ENCODE measurements around the gene PKN1. TPM values are rescaled to one million over a fixed set of nuclear protein-coding genes. Genes with fewer than 3 reads are reported as not detected.
A peak's percentile ranks its signal among the peaks of the same experiment; 100 is the strongest.

PKN1 gene
- total RNA-seq, 1 donor from 2014 or later: 68.3 TPM

DNA sequence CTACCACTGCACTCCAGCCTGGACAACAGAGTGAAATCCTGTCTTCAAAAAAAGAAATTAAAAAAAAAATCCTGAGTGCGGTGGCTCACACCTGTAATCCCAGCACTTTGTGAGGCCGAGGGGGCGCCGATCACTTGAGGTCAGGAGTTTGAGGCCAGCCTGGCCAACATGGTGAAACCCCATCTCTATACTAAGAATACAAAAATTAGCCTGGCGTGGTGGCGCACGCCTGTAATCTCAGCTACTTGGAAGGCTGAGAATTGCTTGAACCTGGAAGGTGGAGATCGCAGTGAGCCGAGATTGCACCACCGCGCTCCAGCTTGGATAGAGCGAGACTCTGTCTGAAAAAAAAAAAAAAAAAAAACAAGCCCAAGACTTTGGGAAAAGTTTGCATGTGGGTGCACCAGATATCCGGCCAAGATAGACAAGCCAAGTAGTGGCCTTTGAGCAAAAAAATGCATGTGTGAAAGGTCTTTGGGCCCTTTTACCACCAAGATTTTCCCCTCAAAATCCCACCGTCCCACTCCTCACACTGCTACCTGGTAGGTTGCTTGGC is 79.4 kb downstream of the PKN1 start:
- Histone ChIP-seq H4K20me1 (ENCODE audit: insufficient read depth, low read length) (peaks cover 38% of the 10 kb centered on the region), H2AFZ (ENCODE audit: low read depth, low read length) (no peak overlapping the region), H3K36me3 (ENCODE audit: insufficient read depth, low read length) (peaks cover 24% of the 10 kb centered on the region), H3K9ac (ENCODE audit: low read length) (no peak overlapping the region), H3K27ac (ENCODE audit: low read depth, low read length) (no peak overlapping the region), H3K4me3 (ENCODE audit: insufficient read depth, low read depth, low read length) (no peak overlapping the region), H3K27me3 (ENCODE audit: insufficient read depth, low read length) (no peaks in the 10 kb centered on the region), H3K4me1 (ENCODE audit: insufficient read depth, low read length) (peaks cover 31% of the 10 kb centered on the region), H3K4me2 (ENCODE audit: low read length) (no peak overlapping the region), H3K79me2 (ENCODE audit: insufficient read depth, low read length) (peaks cover 35% of the 10 kb centered on the region), H3K9me3 (ENCODE audit: insufficient read depth, low read depth, low read length) (no peaks in the 10 kb centered on the region)
- FAIRE-seq: no peak
- no peak for DNase-seq (ENCODE audit: low read depth)
- H3K4me1 Mint-ChIP-seq (ENCODE audit: low read depth, unreplicated experiment): peaks cover 34% of the 10 kb centered on the region
- H3K9me3 Mint-ChIP-seq (ENCODE audit: unreplicated experiment): peaks cover 2% of the 10 kb centered on the region
- H3K27ac Mint-ChIP-seq (ENCODE audit: unreplicated experiment): no peak overlapping the region
- no peak overlapping the region for H3K4me3 Mint-ChIP-seq (ENCODE audit: unreplicated experiment)
- H3K27me3 Mint-ChIP-seq (ENCODE audit: low read depth, unreplicated experiment): no peaks in the 10 kb centered on the region
- peaks cover 23% of the 10 kb centered on the region for H3K36me3 Mint-ChIP-seq (ENCODE audit: low read depth, unreplicated experiment)
- TF ChIP-seq EZH2 (IDR thresholded peaks at IDR 0.05; ENCODE audit: insufficient read depth, low read length): no peak
- TF ChIP-seq, protein P1, sequence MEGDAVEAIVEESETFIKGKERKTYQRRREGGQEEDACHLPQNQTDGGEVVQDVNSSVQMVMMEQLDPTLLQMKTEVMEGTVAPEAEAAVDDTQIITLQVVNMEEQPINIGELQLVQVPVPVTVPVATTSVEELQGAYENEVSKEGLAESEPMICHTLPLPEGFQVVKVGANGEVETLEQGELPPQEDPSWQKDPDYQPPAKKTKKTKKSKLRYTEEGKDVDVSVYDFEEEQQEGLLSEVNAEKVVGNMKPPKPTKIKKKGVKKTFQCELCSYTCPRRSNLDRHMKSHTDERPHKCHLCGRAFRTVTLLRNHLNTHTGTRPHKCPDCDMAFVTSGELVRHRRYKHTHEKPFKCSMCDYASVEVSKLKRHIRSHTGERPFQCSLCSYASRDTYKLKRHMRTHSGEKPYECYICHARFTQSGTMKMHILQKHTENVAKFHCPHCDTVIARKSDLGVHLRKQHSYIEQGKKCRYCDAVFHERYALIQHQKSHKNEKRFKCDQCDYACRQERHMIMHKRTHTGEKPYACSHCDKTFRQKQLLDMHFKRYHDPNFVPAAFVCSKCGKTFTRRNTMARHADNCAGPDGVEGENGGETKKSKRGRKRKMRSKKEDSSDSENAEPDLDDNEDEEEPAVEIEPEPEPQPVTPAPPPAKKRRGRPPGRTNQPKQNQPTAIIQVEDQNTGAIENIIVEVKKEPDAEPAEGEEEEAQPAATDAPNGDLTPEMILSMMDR (IDR thresholded peaks at IDR 0.05; ENCODE audit: insufficient read depth, low read depth, low read length): no peak

DNA sequence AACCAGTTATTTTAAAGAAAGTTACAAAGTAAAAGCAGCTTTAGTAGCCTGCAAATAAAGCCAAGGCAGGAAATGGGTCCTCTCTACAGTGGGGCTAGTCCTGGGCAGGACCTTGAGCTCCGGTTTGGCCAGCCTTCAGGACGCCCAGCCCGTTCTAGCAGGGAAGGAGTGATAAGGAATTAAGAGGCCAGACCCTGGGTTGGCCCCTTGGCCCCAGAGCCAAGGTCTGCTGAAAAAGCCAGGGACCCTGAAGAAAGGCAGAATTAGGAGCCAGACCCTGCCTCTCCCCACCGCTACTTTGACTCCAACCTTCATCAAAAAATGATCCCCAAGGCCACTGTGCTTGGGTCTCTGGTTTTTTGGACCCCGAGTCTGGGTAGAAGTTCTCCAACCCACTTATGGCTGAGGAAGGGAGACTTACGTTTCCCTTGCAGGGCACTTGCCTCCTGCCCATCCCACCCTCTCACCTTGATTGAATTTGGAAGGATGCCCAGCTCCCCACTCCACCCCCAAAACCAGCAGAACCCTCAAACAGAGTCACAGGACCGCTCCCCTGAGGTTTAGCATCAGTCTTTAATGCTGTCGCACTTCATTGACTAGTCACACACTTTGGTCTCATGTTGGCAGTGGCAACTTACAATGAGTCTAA is 81.2 kb downstream of the PKN1 start:
- peak overlapping the region; percentile 37 for H3K4me3 Mint-ChIP-seq (ENCODE audit: unreplicated experiment)
- peaks cover 24% of the 10 kb centered on the region for H3K36me3 ChIP-seq (ENCODE audit: insufficient read depth, low read length)
- FAIRE-seq: no peak
- H3K36me3 Mint-ChIP-seq (ENCODE audit: low read depth, unreplicated experiment): peaks cover 23% of the 10 kb centered on the region
- no peak overlapping the region for H2AFZ ChIP-seq (ENCODE audit: low read depth, low read length)
- H4K20me1 ChIP-seq (ENCODE audit: insufficient read depth, low read length): peaks cover 39% of the 10 kb centered on the region
- no peak overlapping the region for H3K27ac ChIP-seq (ENCODE audit: low read depth, low read length)
- H3K27me3 ChIP-seq (ENCODE audit: insufficient read depth, low read length): no peaks in the 10 kb centered on the region
- no peaks in the 10 kb centered on the region for H3K9me3 ChIP-seq (ENCODE audit: insufficient read depth, low read depth, low read length)
- no peaks in the 10 kb centered on the region for H3K27me3 Mint-ChIP-seq (ENCODE audit: low read depth, unreplicated experiment)
- H3K27ac Mint-ChIP-seq (ENCODE audit: unreplicated experiment): no peak overlapping the region
- H3K4me2 ChIP-seq (ENCODE audit: low read length): peak overlapping the region; percentile 5
- TF ChIP-seq EZH2 (IDR thresholded peaks at IDR 0.05; ENCODE audit: insufficient read depth, low read length): no peak
- TF ChIP-seq, protein P1 (IDR thresholded peaks at IDR 0.05; ENCODE audit: insufficient read depth, low read depth, low read length): no peak
- H3K9me3 Mint-ChIP-seq (ENCODE audit: unreplicated experiment): peaks cover 2% of the 10 kb centered on the region
- peaks cover 42% of the 10 kb centered on the region for H3K79me2 ChIP-seq (ENCODE audit: insufficient read depth, low read length)
- H3K9ac ChIP-seq (ENCODE audit: low read length): no peak overlapping the region
- H3K4me1 ChIP-seq (ENCODE audit: insufficient read depth, low read length): peaks cover 34% of the 10 kb centered on the region
- DNase-seq (ENCODE audit: low read depth): no peak
- peaks cover 31% of the 10 kb centered on the region for H3K4me1 Mint-ChIP-seq (ENCODE audit: low read depth, unreplicated experiment)
- no peak overlapping the region for H3K4me3 ChIP-seq (ENCODE audit: insufficient read depth, low read depth, low read length)

DNA sequence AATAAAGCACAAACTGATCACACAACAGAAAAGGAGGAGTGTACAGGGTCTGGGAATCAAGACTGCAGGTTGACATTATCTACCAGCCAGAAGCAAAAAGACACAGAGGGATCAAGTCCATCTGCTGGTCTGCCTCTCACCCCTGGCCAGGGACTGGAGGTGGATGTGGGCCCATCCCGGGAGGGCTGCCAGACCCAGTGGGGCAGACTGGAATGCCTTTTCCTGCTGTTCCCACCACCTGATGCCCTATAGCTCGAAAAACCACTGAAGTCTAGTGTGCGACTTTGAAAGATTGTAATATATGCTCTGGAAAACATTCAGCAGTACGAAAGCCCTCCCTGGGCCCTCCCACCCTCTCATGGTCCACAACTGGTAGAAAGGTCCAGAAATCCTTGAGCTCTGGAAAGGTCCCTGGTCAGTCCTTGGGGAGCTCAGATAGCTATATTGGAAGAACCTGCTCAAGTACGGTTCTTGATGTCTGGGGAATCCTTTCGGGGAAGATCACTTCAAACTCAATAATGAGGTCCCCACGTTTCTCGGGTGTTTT is 82.5 kb downstream of the PKN1 start:
- Mint-ChIP-seq H3K36me3 (ENCODE audit: low read depth, unreplicated experiment) (peaks cover 23% of the 10 kb centered on the region), H3K9me3 (ENCODE audit: unreplicated experiment) (peaks cover 1% of the 10 kb centered on the region), H3K4me1 (ENCODE audit: low read depth, unreplicated experiment) (peaks cover 37% of the 10 kb centered on the region), H3K27ac (ENCODE audit: unreplicated experiment) (peak overlapping the region; percentile 48), H3K27me3 (ENCODE audit: low read depth, unreplicated experiment) (no peaks in the 10 kb centered on the region), H3K4me3 (ENCODE audit: unreplicated experiment) (peak overlapping the region; percentile 89)
- TF ChIP-seq, protein P1 (IDR thresholded peaks at IDR 0.05; ENCODE audit: insufficient read depth, low read depth, low read length): no peak
- TF ChIP-seq EZH2 (IDR thresholded peaks at IDR 0.05; ENCODE audit: insufficient read depth, low read length): no peak
- no peaks in the 10 kb centered on the region for H3K27me3 ChIP-seq (ENCODE audit: insufficient read depth, low read length)
- H2AFZ ChIP-seq (ENCODE audit: low read depth, low read length): no peak overlapping the region
- H3K4me3 ChIP-seq (ENCODE audit: insufficient read depth, low read depth, low read length): peak overlapping the region; percentile 91
- no peak for DNase-seq (ENCODE audit: low read depth)
- H3K4me2 ChIP-seq (ENCODE audit: low read length): peak overlapping the region; percentile 96
- H3K79me2 ChIP-seq (ENCODE audit: insufficient read depth, low read length): peaks cover 42% of the 10 kb centered on the region
- H3K9ac ChIP-seq (ENCODE audit: low read length): peak overlapping the region; percentile 96
- peaks cover 37% of the 10 kb centered on the region for H3K4me1 ChIP-seq (ENCODE audit: insufficient read depth, low read length)
- H3K36me3 ChIP-seq (ENCODE audit: insufficient read depth, low read length): peaks cover 24% of the 10 kb centered on the region
- no peak for FAIRE-seq
- no peaks in the 10 kb centered on the region for H3K9me3 ChIP-seq (ENCODE audit: insufficient read depth, low read depth, low read length)
- H4K20me1 ChIP-seq (ENCODE audit: insufficient read depth, low read length): peaks cover 39% of the 10 kb centered on the region
- H3K27ac ChIP-seq (ENCODE audit: low read depth, low read length): no peak overlapping the region
